ENCODE results near the gene MARK2.

Gene MARK2

GRCh38 chr11:63952570-63952969 lies 113.7 kb downstream of the MARK2 start:
- FAIRE-seq = no peak

GRCh38 chr11:63958008-63958407 lies 119.1 kb downstream of the MARK2 start:
- DNase-seq (ENCODE audit: insufficient read length, low spot score) (no peak), FAIRE-seq (no peak)

More at GRCh38 chr11:63952570-63952969, 113.7 kb downstream of the MARK2 start:
- no peak for DNase-seq (ENCODE audit: insufficient read length, low spot score)
